WTC11 (cell line): ENCODE results near the gene LGR6. TPM values are rescaled to one million over a fixed set of nuclear protein-coding genes. Genes with fewer than 3 reads are reported as not detected.
A peak's percentile ranks its signal among the peaks of the same experiment; 100 is the strongest.
"Not testable (repeated sequence)": the region's sequence is repeated elsewhere in the genome, so short reads cannot be mapped to it uniquely, and the experiment has no call there.

Source experiments
- ATAC-seq: fragments of 200-7000 bp; cut with Tn5 transposase; 2 replicates; pipeline ENCODE4 v1.10.0; 2021; ENCODE audit warnings: mild to moderate bottlenecking, moderate library complexity
- CTCF ChIA-PET: fragments of 300-600 bp; sonication (Branson Sonifier 250); formaldehyde crosslinking; loops from one replicate; lab custom pipeline; 2021; ENCODE audit warnings: antibody characterized with exemption; lab: Charles Lee
- POLR2A ChIA-PET: fragments of 350-600 bp; sonication (Branson Sonifier 250); formaldehyde crosslinking; loops from one replicate; lab custom pipeline; 2021; ENCODE audit warnings: antibody characterized with exemption; lab: Charles Lee
- DNase-seq: peaks from one replicate; pipeline ENCODE4 v3.0.0; 2021; ENCODE audit warnings: low spot score
- H3K27ac Mint-ChIP-seq: 2 replicates; pipeline ENCODE4 v1.8.0; 2021; ENCODE audit warnings: mixed read lengths
- H3K27me3 Mint-ChIP-seq: 2 replicates; pipeline ENCODE4 v1.8.0; 2021; ENCODE audit warnings: low read depth, mild to moderate bottlenecking, moderate library complexity, mixed read lengths
- H3K36me3 Mint-ChIP-seq: 2 replicates; pipeline ENCODE4 v1.8.0; 2021; ENCODE audit warnings: mixed read lengths
- H3K4me1 Mint-ChIP-seq: 2 replicates; pipeline ENCODE4 v1.8.0; 2022; ENCODE audit warnings: mixed read lengths
- H3K4me3 Mint-ChIP-seq: 2 replicates; pipeline ENCODE4 v1.8.0; 2021; ENCODE audit warnings: mild to moderate bottlenecking, moderate library complexity, mixed read lengths
- H3K9me3 Mint-ChIP-seq: 2 replicates; pipeline ENCODE4 v1.8.0; 2021; ENCODE audit warnings: mixed read lengths
- AR ChIP-seq: fragments of 250-450 bp; sonication (Bioruptor Pico); IDR thresholded peaks from 2 replicates; pipeline ENCODE4 v1.9.0; 2021; ENCODE audit warnings: mild to moderate bottlenecking
- ATF2 ChIP-seq: sonication (generic); formaldehyde crosslinking; IDR thresholded peaks from 2 replicates; pipeline ENCODE4 v1.8.1; 2022; ENCODE audit warnings: low read depth, missing genetic modification reagents, borderline replicate concordance
- CDX4 ChIP-seq: fragments of 250-450 bp; sonication (Bioruptor Pico); IDR thresholded peaks from 2 replicates; pipeline ENCODE4 v1.9.0; 2021; ENCODE audit warnings: moderate library complexity, mild to moderate bottlenecking, inconsistent platforms, borderline replicate concordance
- FOXK1 ChIP-seq: sonication (generic); formaldehyde crosslinking; IDR thresholded peaks from 2 replicates; pipeline ENCODE4 v1.8.0; 2022; ENCODE audit warnings: mild to moderate bottlenecking, moderate library complexity, missing genetic modification reagents
- GRHL2 ChIP-seq: fragments of 250-450 bp; sonication (Bioruptor Pico); IDR thresholded peaks from 2 replicates; pipeline ENCODE4 v1.8.0; 2022; ENCODE audit warnings: mild to moderate bottlenecking, moderate library complexity; ENCODE audit not compliant: insufficient replicate concordance, severe bottlenecking
- HMGA2 ChIP-seq: fragments of 250-450 bp; sonication (Bioruptor Pico); IDR thresholded peaks from 2 replicates; pipeline ENCODE4 v1.4.0; 2021; ENCODE audit warnings: mild to moderate bottlenecking, moderate library complexity
- IRF2 ChIP-seq: sonication (generic); formaldehyde crosslinking; IDR thresholded peaks from 2 replicates; pipeline ENCODE4 v1.8.0; 2022; ENCODE audit warnings: low read depth, missing genetic modification reagents, borderline replicate concordance
- JAZF1 ChIP-seq: fragments of 250-450 bp; sonication (Bioruptor Pico); IDR thresholded peaks from 2 replicates; pipeline ENCODE4 v1.9.0; 2021; ENCODE audit warnings: moderate library complexity, mild to moderate bottlenecking, inconsistent platforms
- MLX ChIP-seq: sonication (generic); formaldehyde crosslinking; IDR thresholded peaks from 2 replicates; pipeline ENCODE4 v1.8.1; 2023; ENCODE audit warnings: mild to moderate bottlenecking, missing genetic modification reagents, moderate library complexity
- MYBL2 ChIP-seq: sonication (generic); formaldehyde crosslinking; IDR thresholded peaks from 2 replicates; pipeline ENCODE4 v1.8.1; 2023; ENCODE audit warnings: mild to moderate bottlenecking, moderate library complexity, missing genetic modification reagents
- ZBTB43 ChIP-seq: sonication (generic); formaldehyde crosslinking; IDR thresholded peaks from 2 replicates; pipeline ENCODE4 v1.8.1; 2023; ENCODE audit warnings: mild to moderate bottlenecking, missing genetic modification reagents
- ZNF121 ChIP-seq: sonication (generic); formaldehyde crosslinking; IDR thresholded peaks from 2 replicates; pipeline ENCODE4 v1.8.0; 2023; ENCODE audit warnings: missing genetic modification reagents
- ZNF138 ChIP-seq: sonication (generic); formaldehyde crosslinking; conservative IDR thresholded peaks from 2 replicates; pipeline ENCODE4 v1.8.1; 2022; ENCODE audit warnings: mild to moderate bottlenecking, moderate library complexity, missing genetic modification reagents
- ZNF232 ChIP-seq: sonication (generic); formaldehyde crosslinking; IDR thresholded peaks from 2 replicates; pipeline ENCODE4 v1.8.0; 2022; ENCODE audit warnings: mild to moderate bottlenecking, missing genetic modification reagents
- ZNF263 ChIP-seq: sonication (generic); formaldehyde crosslinking; IDR thresholded peaks from 2 replicates; pipeline ENCODE4 v1.8.1; 2022; ENCODE audit warnings: low read depth, mild to moderate bottlenecking, moderate library complexity, missing genetic modification reagents
- ZSCAN18 ChIP-seq: fragments of 250-450 bp; sonication (Bioruptor Pico); IDR thresholded peaks from 2 replicates; pipeline ENCODE4 v2.1.2; 2022; ENCODE audit warnings: mild to moderate bottlenecking, moderate library complexity
- total RNA-seq: library from RNA; stranded (reverse); gene quantifications from 3 replicates; pipeline ENCODE4 v1.2.3, GENCODE V29; 2021

The LGR6 gene
- total RNA-seq, 1 experiment from 2014 or later, result 1.1 TPM

GRCh38 chr1:202145068-202145743 lies 48.4 kb upstream of the LGR6 start:
- Mint-ChIP-seq H3K27me3 (peaks cover 7% of the 10 kb centered on the region), H3K27ac (peak overlapping the region; percentile 34; the same call in 1 of the 2 replicates), H3K36me3 (no peaks in the 10 kb centered on the region), H3K4me3 (peak overlapping the region; percentile 73), H3K4me1 (peaks cover 16% of the 10 kb centered on the region), H3K9me3 (no peaks in the 10 kb centered on the region)
- POLR2A ChIA-PET, result interaction anchor here (1.4 kb wide), 1 partner anchor 10 kb away, joined by 6 read pairs; no protein-coding TSS in a partner anchor
- DNase-seq (no peak), ATAC-seq (peak; percentile 1; the same call in 1 of the 2 replicates)
- CTCF ChIA-PET, result interaction anchor here (1.5 to 2.4 kb wide), 3 partner anchors 10 kb away, joined by 9 to 26 read pairs (median 15); no protein-coding TSS in a partner anchor
- TF ChIP-seq ZNF232 (no peak), ZSCAN18 (CRISPR knock-in tag) (no peak), ZBTB43 (CRISPR knock-in tag) (peak; percentile 58; the same call in 1 of the 2 replicates)

GRCh38 chr1:202145744-202146140 lies 47.9 kb upstream of the LGR6 start:
- ATAC-seq, H3K27me3 Mint-ChIP-seq, H3K36me3 Mint-ChIP-seq, H3K27ac Mint-ChIP-seq, H3K9me3 Mint-ChIP-seq, POLR2A ChIA-PET, DNase-seq: not testable (repeated sequence)
- Mint-ChIP-seq H3K4me3 (peak overlapping the region; percentile 73), H3K4me1 (peaks cover 16% of the 10 kb centered on the region)
- peak; percentile 49; the same call in 1 of the 2 replicates for TF ChIP-seq ZNF121 (CRISPR knock-in tag)
- CTCF ChIA-PET, result interaction anchor here (1.5 kb wide), 1 partner anchor 9 kb away, joined by 15 read pairs; no protein-coding TSS in a partner anchor

- H3K27me3 Mint-ChIP-seq, result peaks cover 7% of the 10 kb centered on the region
- no peak overlapping the region for H3K27ac Mint-ChIP-seq
- DNase-seq (no peak), ATAC-seq (no peak)
- peaks cover 16% of the 10 kb centered on the region for H3K4me1 Mint-ChIP-seq
- ChIA-PET CTCF (interaction anchor here (1.1 to 1.5 kb wide), 2 partner anchors 9 to 23 kb away, joined by 3 to 15 read pairs; partner anchors contain the start of gene GPR37L1), POLR2A (no interaction called here)
- no peaks in the 10 kb centered on the region for H3K36me3 Mint-ChIP-seq
- H3K9me3 Mint-ChIP-seq, result no peaks in the 10 kb centered on the region
- TF ChIP-seq ZNF263 (CRISPR knock-in tag) (no peak), ATF2 (CRISPR knock-in tag) (no peak), ZNF138 (CRISPR knock-in tag) (no peak), MYBL2 (CRISPR knock-in tag) (no peak), CDX4 (CRISPR knock-in tag) (no peak), IRF2 (no peak)
- peak overlapping the region; percentile 14; the same call in 1 of the 2 replicates for H3K4me3 Mint-ChIP-seq
Observed at GRCh38 chr1:202146279-202146678, 47.3 kb upstream of the LGR6 start.

GRCh38 chr1:202146993-202147392 lies 46.6 kb upstream of the LGR6 start:
- H3K4me1 Mint-ChIP-seq, result peaks cover 16% of the 10 kb centered on the region
- H3K9me3 Mint-ChIP-seq, result no peaks in the 10 kb centered on the region
- H3K27me3 Mint-ChIP-seq, result peaks cover 7% of the 10 kb centered on the region
- ChIA-PET CTCF (interaction anchor here (1.1 to 1.5 kb wide), 3 partner anchors 8 to 24 kb away, joined by 3 to 15 read pairs (median 3); partner anchors contain the start of gene GPR37L1), POLR2A (no interaction called here)
- TF ChIP-seq AR (CRISPR knock-in tag) (no peak), MLX (CRISPR knock-in tag) (no peak), HMGA2 (CRISPR knock-in tag) (no peak), GRHL2 (CRISPR knock-in tag) (no peak), FOXK1 (CRISPR knock-in tag) (no peak), JAZF1 (CRISPR knock-in tag) (no peak)
- H3K4me3 Mint-ChIP-seq, result no peak overlapping the region
- ATAC-seq (no peak), DNase-seq (no peak)
- no peak overlapping the region for H3K27ac Mint-ChIP-seq
- no peaks in the 10 kb centered on the region for H3K36me3 Mint-ChIP-seq
